ENCODE data around the gene GOLGA1.
"Not testable (repeated sequence)": the region's sequence is repeated elsewhere in the genome, so short reads cannot be mapped to it uniquely, and the experiment has no call there.

GOLGA1 gene

DNA sequence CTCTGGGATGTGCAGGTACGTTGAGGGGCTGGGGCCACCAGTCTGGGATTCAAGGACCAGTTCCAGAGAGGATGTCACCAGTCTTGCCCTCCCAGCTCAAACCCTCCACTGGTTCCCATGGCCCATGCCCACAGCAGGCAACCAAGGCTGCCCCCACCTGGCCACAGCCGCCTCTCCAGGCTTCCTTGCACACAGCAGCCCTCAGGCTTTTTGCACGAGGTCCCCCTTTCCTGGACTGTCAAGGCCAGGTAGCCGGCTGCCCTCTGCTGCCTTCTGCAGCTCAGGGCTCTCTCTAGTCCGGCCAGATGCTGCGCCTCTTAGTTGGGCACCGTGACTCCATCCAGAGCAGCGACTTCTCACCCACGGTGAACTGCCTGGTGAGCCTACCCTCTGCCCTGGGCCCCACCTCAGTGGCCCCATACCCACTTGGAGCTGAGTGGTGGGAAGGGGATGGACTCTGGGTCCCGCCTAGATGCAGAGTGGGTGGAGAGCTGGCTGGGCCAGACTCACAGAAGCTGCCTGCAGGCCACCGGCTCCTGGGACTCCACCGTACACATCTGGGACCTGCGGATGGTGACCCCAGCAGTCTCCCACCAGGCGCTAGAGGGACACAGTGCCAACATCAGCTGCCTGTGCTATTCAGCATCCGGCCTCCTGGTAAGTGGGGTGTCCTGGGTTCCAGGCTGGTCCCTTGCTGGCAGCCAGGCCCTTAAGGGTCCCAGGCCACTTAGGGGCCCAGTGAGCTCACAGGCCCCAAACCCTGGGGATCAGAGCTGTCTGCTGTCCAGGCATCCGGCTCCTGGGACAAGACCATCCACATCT is 84.7 kb downstream of the GOLGA1 start:
- no peak for DNase-seq

DNA sequence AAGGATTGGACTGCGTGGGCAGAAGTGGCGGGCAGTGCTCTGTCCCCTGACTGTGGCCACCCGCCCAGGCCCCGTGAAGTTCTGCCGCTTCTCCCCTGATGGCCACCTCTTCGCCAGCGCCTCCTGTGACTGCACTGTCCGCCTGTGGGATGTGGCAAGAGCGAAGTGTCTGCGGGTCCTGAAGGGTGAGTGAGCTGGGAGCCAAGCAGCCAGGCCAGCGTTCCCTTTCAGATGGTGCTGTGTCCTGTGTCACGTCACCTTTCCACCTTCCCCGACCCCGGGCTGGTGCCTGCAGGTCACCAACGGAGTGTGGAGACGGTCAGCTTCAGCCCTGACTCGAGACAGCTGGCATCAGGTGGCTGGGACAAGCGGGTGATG is 85.3 kb downstream of the GOLGA1 start:
- DNase-seq: no peak

DNA sequence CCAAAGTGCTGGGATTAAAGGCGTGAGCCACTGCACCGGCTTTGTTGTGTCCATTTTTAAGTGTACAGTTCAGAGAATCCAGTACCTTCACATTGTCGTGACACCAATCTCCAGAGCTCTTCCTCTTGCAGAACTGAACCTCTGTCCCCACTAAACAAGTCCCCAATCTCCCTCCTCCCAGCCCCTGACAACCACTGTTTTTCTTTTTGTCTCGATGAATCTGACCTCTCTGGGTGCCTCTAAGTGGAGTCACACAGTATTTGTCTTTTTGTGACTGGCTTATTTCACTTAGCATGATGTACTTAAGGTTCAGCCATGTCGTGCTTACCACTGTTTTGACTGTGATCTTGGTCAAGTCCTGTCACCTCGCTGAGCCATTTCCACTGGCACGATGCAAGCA is 86.1 kb downstream of the GOLGA1 start:
- DNase-seq: no peak

DNA sequence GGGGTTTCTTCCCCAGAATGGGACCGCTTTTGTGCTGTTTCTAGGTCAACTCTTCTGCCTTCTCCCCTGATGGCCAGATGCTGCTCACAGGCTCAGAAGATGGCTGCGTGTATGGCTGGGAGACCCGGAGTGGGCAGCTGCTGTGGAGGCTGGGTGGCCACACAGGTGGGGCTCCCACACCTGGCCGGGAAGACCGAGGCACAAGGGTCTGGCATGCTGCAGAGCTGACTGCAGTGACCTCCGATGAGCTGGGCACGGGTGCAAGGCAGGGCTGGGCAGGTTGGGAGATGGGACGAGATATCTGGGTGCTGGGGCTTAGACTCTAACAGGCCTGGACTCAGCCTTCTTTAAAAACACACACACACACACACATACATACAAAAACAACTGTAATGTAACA is 86.7 kb downstream of the GOLGA1 start:
- DNase-seq: no peak

DNA sequence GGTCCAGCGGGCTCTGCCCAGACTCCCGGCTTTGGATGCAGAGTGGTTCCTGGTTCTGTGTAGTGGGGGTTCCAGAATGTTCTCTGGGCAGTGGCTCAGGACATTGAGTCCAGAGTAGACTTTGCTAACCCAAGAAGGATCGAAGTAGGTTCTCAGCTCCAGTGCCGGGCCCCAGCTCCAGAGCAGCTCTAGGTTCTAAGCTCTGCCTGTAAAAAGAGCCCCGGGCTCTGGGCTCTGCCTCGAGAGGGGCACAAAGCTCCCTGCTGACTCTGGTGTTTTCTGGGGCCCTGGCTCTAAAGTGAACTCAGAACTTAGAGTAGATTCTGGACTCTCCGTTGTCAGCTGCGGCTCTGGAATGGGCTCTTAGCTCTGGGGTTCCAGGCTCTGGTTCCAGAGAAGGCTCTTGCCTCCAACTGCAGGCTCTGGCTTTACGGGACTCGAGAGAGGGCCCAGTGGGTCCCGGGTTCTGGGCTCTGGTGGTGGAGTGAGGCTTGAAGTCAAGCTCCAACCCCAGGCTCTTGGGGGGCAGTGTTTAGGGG is 87.2 kb downstream of the GOLGA1 start:
- DNase-seq: no peak

DNA sequence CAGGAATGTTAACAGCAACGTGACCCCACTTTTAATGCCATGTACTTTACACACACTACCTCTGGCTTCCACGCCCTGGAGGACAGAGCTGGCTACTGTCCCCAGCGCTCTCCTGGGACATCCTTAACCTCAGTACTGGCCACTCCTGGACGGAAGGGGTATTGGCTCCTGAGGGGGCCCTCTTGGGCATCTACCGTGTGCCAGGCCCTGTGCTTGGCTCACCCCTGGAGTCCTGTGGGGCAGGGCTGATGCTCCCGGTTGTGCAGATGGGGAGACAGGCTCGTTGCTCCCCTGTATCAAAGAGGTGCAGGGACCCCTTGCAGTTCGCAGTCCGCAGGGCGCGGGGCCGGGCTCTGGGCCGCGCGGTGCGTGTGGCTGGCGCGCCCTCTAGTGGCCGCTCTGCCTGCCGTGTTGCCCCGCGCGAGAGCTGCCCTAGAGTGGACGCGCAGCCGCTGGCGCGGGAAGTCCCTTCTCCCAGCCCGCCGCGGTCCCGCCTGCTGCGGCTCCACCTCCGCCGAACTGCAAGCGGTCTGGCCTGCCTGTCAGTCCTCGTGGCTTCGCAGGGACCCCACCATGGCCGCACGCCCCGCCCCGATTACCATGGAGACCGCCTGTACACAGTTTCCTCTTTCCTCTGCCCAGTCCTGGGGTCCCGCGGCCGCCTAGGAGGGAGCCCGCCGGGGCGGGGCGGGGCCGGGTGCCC is 87.9 kb downstream of the GOLGA1 start, which contains the start of gene WDR38:
TSS of gene WDR38 (plus strand) at position 632 of the 703 bp plus-strand sequence. CDS start 72 bp downstream, outside the sequence.
- DNase-seq: no peak

DNA sequence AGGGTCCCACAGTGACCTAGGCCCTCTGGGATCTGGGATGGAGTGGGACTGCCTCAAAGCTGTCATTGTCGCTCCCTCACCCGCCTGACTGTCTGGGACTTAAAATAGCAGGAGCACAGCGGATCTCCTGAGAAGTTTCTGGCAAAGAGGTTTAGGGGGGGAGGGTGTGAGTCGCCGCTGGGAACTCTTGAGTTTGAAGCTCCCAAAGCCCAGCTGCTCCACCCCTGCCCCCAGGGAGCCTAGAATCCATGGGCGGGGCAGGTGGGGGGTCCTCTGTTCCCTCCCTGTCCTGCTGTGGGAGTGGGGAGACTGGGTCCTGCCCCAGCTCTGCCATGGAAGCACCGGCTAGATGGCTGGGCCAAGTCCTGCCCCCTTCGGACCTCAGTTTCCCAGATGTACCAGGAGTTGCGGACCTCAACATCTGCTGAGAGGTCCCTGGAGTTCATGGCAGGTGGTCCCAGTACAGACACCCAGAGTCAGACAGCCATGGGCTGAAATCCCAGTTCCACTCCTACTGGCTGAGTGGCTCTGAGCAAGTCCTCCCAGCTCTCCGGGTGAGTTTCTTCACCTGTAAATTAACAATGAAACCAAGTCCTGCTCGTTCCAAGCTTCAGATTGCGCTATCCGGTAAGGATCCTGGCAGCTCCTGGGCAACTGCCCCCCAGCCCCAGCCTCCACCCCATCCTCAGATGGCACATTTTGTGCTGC is 88.6 kb downstream of the GOLGA1 start:
- no peak for DNase-seq

DNA sequence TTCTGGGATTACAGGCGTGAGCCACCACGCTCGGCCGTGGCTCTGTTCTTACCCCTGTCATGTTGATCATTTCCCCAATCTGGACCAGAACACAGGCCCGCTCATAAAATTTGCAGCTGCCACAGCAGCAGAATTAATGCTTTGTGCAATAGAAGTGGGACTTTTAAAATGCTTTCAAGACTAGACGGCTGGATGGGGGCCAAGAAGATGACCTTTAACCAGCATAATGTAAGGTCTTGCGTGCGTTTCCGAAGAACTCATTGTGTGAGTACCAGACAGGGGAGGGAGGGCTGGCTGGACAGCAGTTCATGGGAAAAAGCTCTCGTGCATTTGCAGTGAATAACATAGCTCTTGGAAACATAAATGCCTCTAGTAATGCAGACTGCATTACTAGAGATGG is 91.1 kb downstream of the GOLGA1 start:
- DNase-seq: no peak

DNA sequence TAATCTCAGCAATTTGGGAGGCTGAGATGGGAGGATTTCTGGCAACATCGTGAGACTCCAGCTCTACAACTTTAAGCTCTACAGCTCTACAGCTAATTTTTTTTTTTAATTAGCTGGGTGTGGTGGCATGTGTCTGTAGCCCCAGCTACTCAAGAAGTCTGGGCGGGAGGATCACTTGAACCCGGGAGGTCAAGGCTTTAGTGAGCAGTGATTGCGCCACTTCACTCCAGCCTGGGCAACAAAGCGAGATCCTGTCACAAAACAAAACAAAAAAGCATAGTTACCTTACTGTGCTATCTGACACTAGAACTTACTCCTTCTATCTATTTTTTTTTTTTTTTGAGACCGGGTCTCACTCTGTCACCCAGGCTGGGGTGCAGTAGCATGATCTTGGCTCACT is 93.9 kb downstream of the GOLGA1 start:
- no peak for DNase-seq

DNA sequence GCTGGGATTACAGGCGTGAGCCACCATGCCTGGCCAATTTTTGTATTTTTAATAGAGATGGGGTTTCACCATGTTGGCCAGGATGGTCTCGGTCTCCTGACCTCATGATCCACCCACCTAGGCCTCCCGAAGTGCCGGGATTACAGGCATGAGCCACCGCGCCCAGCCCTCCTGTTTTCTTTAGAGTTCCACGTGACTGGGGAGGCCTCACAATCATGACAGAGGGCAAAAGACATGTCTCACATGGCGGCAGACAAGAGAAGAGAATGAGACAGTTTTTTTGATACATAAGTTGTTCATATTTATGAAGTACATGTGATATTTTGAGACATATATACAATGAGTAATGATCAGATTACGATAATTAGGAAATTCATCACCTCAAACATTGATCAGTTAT is 94.4 kb downstream of the GOLGA1 start:
- not testable (repeated sequence) for DNase-seq

DNA sequence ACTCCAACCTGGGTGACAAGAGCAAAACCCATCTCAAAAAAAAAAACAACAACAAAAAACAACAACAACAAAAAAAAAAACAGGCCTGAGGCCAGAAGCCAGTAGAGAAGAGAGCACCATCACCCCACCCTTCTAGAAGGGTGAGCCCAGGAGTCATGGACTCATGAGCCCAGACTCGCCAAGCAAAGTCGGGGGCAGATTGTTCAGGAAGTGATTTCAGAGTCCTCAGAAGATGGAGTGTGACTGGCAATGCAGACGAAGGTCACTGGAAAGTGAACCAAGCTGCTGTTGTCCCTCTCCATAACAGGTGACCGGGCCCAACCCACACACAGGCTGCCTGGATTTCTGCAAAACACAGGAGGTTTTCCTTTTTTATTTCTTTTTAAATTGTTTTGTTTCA is 96.6 kb downstream of the GOLGA1 start:
- no peak for DNase-seq

DNA sequence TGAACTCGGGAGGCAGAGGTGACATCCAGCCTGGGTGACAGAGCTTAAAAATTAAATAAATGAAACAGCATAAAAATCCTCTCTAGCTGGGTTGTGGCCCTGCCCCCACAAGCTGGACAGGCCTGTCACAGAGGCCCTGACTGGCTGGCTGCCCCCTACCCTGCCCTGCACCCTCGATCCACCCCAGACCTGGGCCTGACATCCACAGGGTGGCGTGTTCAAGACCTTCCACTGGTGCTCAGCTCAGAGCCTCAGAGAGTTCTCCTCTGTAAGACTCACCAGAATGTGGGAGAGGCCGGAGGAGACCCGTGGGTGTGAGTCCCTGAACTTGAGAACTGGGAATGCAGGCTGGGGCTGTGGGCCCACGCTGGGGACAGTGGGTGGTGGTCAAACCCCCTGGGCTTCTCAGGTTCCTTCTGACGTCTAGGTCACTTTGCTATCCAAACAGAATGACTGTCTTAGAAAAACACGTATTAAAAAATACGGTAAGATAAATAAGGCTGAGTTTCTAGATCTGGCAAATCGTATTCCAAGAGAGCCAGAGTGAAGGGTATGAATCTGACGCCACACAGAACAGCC is 97.3 kb downstream of the GOLGA1 start:
- DNase-seq: no peak

DNA sequence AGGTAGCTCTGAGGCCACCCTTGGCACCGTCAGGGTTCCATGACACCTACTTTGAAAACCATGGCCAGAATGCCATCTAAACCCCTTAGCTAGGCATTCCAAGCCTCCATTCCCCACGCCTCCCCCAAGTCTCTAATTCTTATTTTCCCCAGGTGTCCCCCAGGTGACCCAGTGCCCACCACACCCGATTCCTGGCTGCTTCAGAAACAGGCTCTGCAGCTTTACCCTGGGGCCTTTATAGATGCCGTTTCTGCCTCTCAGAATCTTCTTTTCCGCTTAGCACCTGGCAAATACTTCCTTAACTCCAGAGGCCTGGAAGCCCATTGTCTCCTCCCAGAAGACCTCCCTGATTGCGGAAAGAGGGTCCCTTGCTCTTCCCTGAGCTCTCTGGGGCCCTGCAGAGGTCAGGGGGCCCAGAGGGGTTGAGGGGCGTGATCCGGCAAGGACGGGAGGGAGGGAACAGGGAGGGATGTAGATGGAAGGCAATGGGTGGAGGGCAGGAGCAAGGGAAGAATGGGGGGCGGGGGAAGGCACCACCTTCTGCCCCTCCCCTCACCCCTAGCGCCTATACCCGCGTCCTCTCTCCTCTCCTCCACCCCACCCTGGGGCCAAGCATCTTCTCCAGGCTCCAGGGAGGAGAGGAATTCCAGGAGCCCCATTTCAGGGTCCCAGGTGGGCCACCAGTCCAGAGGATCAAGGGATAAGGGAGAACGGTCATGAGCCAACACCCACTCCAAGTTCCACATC is 99.6 kb downstream of the GOLGA1 start:
- DNase-seq: no peak

DNA sequence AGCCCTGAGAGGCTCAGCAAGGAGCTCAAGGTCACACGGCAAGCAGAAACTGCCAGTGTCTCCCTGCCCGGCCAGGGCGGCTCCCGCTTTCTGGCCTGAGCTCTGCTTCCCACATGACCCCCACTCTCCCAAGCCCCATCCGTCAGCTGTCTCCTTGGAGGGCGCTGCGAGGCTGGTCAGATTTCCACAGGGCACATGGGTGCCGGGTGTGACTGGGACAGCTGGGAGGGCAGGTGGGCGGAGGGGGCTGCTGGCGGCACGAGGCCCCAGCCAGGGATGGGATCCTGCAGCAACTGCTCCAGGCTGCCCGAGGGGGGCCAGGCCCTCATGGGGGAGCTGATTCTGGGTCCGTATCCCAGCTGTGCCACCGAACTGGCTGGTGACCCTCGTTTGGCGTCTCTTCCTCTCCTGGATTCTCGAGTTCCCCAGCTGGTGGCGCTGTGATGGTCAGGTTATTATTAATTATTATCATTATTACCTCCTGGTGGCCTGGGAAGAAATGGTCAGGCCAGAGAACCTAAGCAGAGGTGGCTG is 100.5 kb downstream of the GOLGA1 start:
- no peak for DNase-seq

DNA sequence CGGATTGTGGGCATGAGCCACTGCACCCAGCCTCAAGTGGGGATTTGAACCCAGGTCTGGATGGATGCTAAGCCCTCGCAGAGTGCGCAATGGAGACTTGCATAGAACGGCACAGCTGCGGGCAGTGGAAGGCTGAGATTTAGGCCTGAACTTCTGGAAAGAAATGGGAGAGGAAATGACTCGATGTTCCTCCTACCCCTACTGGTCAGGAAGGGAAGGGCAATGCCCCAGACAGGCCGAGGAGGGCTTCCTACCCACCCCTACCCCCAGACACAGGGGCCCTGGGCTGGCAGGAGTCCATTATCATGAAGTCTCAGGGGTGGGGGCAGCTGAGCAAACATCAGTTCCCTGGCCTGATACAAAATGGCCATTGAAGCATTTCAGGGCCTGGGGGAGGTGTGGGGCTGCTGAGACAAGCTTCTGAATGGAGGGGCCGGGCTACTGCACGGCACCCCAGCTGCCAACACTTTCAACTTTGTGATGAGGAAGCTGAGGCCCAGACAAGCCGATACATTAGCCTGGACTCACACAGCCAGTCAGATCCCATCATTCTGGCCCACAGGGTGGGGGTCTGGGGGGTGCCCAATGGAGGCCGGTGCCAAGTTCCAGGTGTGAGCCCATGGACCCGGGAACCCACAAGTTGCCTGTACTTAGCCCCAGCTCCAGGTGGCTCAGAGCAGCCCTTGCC is 101.1 kb downstream of the GOLGA1 start:
- DNase-seq: no peak

DNA sequence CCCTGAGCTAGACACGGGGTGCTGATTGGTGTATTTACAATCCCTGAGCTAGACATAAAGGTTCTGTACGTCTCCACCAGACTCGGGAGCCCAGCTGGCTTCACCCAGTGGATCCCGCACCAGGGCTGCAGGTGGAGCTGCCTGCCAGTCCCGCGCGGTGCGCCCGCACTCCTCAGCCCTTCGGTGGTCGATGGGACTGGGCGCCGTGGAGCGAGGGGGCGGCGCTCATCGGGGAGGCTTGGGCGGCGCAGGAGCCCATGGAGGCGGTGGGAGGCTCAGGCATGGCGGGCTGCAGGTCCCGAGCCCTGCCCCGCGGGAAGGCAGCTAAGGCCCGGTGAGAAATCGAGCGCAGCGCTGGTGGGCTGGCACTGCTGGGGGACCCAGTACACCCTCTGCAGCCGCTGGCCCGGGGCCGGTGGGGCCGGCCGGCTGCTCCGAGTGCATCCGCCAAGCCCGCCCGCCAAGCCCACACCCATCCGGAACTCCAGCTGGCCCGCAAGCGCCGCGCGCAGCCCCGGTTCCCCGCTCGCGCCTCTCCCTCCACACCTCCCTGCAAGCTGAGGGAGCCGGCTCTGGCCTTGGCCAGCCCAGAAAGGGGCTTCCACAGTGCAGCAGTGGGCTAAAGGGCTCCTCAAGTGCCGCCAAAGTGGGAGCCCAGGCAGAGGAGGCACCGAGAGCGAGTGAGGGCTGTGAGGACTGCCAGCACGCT is 102.2 kb downstream of the GOLGA1 start:
- not testable (repeated sequence) for DNase-seq

DNA sequence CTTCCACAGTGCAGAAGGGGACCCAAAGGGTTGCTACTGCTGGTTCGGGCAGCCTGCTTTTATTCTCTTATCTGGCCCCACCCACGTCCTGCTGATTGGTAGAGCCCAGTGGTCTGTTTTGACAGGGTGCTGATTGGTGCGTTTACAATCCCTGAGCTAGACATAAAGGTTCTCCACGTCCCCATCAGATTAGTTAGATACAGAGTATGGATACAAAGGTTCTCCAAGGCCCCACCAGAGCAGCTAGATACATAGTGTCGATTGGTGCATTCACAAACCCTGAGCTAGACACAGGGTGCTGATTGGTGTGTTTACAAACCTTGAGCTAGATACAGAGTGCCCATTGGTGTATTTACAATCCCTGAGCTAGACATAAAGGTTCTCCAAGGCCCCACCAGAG is 102.8 kb downstream of the GOLGA1 start:
- DNase-seq: not testable (repeated sequence)

DNA sequence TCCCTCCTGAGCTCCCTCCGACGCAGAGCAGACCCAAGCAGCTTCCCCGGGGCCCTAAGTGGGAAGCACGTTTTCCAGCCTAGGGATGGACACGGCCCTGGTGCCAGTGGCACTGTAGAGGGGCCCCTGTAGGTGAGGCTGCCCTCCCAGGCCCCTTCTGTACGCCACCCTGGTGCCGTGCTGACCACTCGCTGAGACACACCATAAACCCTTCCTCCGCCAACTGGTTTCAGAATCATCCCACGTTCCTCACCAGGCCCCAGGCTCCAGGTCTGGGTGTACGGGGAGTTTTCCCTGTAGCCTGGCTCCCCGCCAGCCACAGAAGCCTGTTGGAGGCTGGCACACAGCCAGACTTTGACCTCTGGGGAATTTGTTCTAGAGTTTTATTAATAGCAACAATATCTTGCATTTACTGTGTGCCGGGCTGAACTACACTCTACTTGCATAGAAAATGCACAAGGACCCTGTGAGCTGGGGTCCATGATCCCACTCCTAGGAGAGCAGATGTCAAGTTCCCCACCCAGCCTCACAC is 105.8 kb downstream of the GOLGA1 start:
- DNase-seq: no peak

DNA sequence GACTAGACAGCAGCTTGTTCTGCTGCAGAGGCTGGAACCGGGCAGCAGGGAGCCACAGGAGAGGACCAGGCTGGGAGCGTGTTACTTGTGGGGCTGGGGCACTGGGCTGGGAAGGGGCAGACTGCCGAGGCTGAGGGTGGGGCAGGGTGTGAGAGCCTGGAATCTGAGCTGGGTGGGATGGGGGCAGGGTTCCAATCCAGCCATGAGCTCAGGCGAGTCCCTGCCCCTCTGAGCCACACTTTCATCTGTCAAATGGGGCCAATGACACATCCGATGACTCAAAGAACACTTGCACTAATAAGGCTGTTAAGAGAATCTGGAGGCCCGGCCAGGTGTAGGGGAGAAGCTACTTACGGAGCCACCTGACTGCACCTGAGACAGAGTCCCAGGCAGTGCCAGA is 106.3 kb downstream of the GOLGA1 start:
- no peak for DNase-seq

DNA sequence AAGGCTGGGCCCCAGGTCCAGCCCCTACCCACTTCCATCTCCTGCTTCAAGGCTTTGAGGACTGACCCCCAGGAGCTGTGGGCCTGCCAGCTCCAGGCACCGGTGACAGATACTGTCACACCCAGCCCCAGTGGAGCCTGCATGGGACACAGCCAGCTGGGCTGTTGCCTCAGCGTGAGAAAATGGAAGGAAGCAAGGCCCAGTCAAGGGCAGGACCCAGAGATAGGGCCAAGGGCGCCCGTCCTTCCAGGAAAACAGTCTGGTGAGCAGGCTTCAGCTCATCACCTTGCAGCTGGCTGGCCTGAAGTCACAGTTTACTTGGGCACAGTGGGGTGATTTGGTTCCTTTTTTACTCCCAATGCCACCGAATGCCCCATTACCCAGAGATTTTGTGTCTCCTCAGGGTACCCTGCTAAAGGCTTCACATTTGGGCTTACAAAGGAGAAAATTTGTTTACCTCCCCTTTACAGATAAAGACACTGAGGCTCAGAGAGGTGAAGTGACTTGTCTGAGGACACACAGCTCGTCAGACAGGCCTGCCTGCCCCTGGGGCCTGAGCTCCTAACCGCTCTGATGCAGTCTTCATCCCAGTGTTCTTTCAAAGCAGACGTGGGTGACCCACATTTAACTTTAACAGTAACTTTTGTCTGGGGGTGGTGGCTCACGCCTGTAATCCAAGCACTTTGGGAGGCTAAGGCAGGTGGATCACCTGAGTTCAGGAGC is 109.1 kb downstream of the GOLGA1 start:
- no peak for DNase-seq

Data from SIG-M5 (cell line).